ENCODE data around the gene RBM43. TPM values are rescaled to one million over a fixed set of nuclear protein-coding genes. Genes with fewer than 3 reads are reported as not detected.

The RBM43 gene
- total RNA-seq, 1 donor from 2014 or later = 1.5 TPM

DNA sequence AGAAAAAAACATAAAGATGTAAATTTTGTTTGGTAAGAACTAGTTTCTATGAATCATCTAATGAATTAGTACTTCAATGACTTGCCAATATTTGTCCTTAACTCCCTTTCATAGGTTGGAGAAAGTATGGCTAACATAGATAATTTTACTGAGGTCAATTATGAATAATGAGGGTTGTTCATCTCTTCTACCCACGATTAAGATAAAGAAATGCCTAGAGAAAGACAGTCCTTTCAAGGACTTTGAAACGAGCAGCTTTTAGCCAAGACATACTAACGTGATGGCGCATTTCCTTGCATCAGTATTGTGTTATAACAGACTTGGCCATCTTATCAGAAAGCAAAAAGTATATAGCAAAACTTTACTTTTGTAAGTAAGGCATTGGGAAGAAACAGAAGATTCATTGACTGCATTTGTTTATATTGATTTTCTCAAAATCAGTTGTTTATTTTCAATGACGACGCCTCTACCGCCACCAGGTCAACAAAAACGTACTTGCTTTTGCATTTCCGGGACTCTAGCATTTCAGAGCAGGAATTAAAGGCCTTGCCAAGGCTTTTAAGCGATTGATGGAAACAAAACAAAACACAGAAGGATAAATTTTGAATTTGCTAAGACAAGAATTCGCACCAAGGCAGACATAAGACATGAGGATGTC lies 961 bp downstream of the RBM43 start:
- Histone ChIP-seq H3K4me3 (peak overlapping the region; percentile 88), H3K27me3 (ENCODE audit: low read depth) (no peaks in the 10 kb centered on the region), H3K4me1 (peaks cover 24% of the 10 kb centered on the region), H3K27ac (replicated peaks) (peak overlapping the region; percentile 98), H3K36me3 (no peaks in the 10 kb centered on the region), H3K9me3 (replicated peaks) (no peaks in the 10 kb centered on the region)
- no peak for DNase-seq
- TF ChIP-seq, protein P1, sequence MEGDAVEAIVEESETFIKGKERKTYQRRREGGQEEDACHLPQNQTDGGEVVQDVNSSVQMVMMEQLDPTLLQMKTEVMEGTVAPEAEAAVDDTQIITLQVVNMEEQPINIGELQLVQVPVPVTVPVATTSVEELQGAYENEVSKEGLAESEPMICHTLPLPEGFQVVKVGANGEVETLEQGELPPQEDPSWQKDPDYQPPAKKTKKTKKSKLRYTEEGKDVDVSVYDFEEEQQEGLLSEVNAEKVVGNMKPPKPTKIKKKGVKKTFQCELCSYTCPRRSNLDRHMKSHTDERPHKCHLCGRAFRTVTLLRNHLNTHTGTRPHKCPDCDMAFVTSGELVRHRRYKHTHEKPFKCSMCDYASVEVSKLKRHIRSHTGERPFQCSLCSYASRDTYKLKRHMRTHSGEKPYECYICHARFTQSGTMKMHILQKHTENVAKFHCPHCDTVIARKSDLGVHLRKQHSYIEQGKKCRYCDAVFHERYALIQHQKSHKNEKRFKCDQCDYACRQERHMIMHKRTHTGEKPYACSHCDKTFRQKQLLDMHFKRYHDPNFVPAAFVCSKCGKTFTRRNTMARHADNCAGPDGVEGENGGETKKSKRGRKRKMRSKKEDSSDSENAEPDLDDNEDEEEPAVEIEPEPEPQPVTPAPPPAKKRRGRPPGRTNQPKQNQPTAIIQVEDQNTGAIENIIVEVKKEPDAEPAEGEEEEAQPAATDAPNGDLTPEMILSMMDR (IDR thresholded peaks at IDR 0.05; ENCODE audit: borderline replicate concordance) = no peak
- intact Hi-C loops (cut with micrococcal nuclease) = no loop called here

DNA sequence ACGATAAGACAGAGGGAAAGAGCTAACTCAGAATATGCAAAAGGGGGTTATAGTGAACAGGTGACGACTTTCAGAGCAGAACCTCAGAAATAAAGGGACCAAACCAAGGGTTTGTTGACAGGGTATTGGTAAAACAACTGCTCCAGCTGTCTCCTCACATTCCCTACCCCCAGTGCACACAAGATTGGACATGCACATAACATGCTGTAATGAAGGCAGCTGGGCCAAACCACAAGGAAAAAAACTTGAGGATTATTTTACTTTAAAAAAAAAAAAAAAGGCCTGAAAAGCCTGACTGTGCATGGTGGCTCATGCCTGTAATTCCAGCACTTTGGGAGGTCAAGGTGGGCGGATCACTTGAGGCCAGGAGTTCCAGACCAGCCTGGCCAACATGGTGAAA lies 3.5 kb downstream of the RBM43 start:
- Histone ChIP-seq H3K9me3 (replicated peaks) (no peaks in the 10 kb centered on the region), H3K4me1 (peaks cover 24% of the 10 kb centered on the region), H3K4me3 (no peak overlapping the region), H3K27me3 (ENCODE audit: low read depth) (no peaks in the 10 kb centered on the region), H3K27ac (replicated peaks) (no peak overlapping the region), H3K36me3 (peaks cover 23% of the 10 kb centered on the region)
- intact Hi-C loops (cut with micrococcal nuclease) = no loop called here
- no peak for DNase-seq
- TF ChIP-seq, protein P1 (IDR thresholded peaks at IDR 0.05; ENCODE audit: borderline replicate concordance) = no peak

DNA sequence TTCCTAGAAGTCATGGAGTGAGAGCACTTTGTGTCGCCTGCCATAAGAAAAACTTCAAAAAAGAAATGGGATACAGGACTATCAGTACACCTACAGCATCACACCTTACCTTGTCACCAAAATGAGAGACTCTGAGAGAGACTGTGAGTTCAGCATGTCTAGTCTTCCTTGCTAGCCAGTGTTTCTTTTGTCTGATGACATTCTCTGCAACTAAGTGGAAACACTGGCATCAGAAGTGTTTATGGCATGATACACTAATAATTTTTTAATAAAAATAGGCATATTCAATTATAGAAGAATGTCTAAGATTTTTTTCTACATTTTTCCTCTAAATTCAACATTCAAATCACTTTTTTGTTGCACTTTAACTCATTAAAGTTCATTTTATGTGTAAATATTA lies 9.0 kb downstream of the RBM43 start:
- peaks cover 3% of the 10 kb centered on the region for H3K4me1 ChIP-seq
- H3K27ac ChIP-seq (replicated peaks) = no peak overlapping the region
- H3K9me3 ChIP-seq (replicated peaks) = peaks cover 24% of the 10 kb centered on the region
- H3K27me3 ChIP-seq (ENCODE audit: low read depth) = no peaks in the 10 kb centered on the region
- H3K36me3 ChIP-seq = peaks cover 77% of the 10 kb centered on the region
- H3K4me3 ChIP-seq = no peak overlapping the region
- TF ChIP-seq, protein P1 (IDR thresholded peaks at IDR 0.05; ENCODE audit: borderline replicate concordance) = no peak
- intact Hi-C loops (cut with micrococcal nuclease) = no loop called here
- DNase-seq = no peak

DNA sequence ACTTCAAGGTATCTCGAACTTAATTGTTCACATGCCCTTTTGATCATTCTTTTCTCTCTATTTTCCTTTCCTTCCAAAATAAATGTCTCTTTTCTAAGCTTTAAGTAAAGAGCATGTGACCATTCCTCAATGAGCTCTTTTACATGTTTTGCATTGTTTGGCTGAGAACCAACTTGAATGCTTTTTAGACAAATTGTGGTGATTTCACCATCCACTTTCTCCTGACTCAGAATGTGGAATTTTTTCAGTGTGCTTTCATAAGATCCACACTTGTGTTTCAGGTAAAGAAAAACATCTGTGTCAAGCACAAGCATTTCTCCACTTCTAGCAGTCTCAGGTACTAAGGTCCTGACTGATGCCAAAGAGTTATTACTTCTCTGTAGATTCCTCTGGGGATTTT lies 10.7 kb downstream of the RBM43 start:
- no peak overlapping the region for H3K4me3 ChIP-seq
- TF ChIP-seq, protein P1 (IDR thresholded peaks at IDR 0.05; ENCODE audit: borderline replicate concordance) = no peak
- H3K4me1 ChIP-seq = no peaks in the 10 kb centered on the region
- DNase-seq = no peak
- intact Hi-C loops (cut with micrococcal nuclease) = no loop called here
- H3K36me3 ChIP-seq = peaks cover 77% of the 10 kb centered on the region
- H3K27me3 ChIP-seq (ENCODE audit: low read depth) = no peaks in the 10 kb centered on the region
- H3K9me3 ChIP-seq (replicated peaks) = peaks cover 38% of the 10 kb centered on the region
- no peak overlapping the region for H3K27ac ChIP-seq (replicated peaks)

DNA sequence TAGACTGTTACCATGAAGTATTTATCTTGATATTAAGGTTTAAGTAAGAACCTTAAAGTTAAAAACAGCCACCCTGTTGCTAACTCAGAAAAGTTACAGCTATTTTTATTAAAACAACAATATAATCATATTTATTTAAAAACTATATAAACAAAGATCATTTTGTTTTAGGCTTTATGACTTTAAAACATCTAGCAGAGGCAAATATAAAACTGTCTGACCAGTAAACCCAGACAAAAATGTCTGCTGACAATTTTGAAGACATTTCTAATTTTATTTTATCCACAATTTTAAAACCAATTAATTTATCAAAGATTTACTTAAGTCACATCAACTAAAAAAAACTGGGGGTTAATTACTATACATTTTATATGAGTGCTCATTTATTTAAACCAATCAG lies 14.2 kb downstream of the RBM43 start:
- H3K4me1 ChIP-seq = no peaks in the 10 kb centered on the region
- H3K27ac ChIP-seq (replicated peaks) = no peak overlapping the region
- intact Hi-C loops (cut with micrococcal nuclease) = no loop called here
- peaks cover 38% of the 10 kb centered on the region for H3K9me3 ChIP-seq (replicated peaks)
- peaks cover 47% of the 10 kb centered on the region for H3K36me3 ChIP-seq
- DNase-seq = no peak
- H3K4me3 ChIP-seq = no peak overlapping the region
- TF ChIP-seq, protein P1 (IDR thresholded peaks at IDR 0.05; ENCODE audit: borderline replicate concordance) = no peak
- H3K27me3 ChIP-seq (ENCODE audit: low read depth) = no peaks in the 10 kb centered on the region

Data from left ventricle myocardium inferior (tissue), 1 donor.